Measurements from ENCODE around the gene PCNT. TPM values are rescaled to one million over a fixed set of nuclear protein-coding genes. Genes with fewer than 3 reads are reported as not detected.

The PCNT gene
- total RNA-seq, 4 donors from 2014 or later, result 200 to 431 (median 290) TPM

- intact Hi-C loops (cut with DNase I; ENCODE audit: low total_unique reads) (no loop called here), in situ Hi-C loops (cut with MboI; ENCODE audit: low sequenced_read_pairs in 4 of 4) (no loop called here)
- ATAC-seq, result no peak
- DNase-seq, result no peak
- Histone ChIP-seq H3K4me3 (no peak overlapping the region), H3K4me1 (no peaks in the 10 kb centered on the region), H3K27me3 (no peaks in the 10 kb centered on the region), H3K9me3 (no peaks in the 10 kb centered on the region), H3K36me3 (peaks cover 0 to 76% of the 10 kb centered on the region in 2 donors), H3K27ac (peak overlapping the region; percentile 24 to 94 (median 60))
- TF ChIP-seq, protein P1, sequence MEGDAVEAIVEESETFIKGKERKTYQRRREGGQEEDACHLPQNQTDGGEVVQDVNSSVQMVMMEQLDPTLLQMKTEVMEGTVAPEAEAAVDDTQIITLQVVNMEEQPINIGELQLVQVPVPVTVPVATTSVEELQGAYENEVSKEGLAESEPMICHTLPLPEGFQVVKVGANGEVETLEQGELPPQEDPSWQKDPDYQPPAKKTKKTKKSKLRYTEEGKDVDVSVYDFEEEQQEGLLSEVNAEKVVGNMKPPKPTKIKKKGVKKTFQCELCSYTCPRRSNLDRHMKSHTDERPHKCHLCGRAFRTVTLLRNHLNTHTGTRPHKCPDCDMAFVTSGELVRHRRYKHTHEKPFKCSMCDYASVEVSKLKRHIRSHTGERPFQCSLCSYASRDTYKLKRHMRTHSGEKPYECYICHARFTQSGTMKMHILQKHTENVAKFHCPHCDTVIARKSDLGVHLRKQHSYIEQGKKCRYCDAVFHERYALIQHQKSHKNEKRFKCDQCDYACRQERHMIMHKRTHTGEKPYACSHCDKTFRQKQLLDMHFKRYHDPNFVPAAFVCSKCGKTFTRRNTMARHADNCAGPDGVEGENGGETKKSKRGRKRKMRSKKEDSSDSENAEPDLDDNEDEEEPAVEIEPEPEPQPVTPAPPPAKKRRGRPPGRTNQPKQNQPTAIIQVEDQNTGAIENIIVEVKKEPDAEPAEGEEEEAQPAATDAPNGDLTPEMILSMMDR (IDR thresholded peaks at IDR 0.05 in 4 of 5, conservative IDR thresholded peaks at IDR 0.05 in 1 of 5), result no peak
- no peak for TF ChIP-seq POLR2A (IDR thresholded peaks at IDR 0.05)
Observed at GRCh38 chr21:46404306-46404705, 80.3 kb downstream of the PCNT start.

DNA sequence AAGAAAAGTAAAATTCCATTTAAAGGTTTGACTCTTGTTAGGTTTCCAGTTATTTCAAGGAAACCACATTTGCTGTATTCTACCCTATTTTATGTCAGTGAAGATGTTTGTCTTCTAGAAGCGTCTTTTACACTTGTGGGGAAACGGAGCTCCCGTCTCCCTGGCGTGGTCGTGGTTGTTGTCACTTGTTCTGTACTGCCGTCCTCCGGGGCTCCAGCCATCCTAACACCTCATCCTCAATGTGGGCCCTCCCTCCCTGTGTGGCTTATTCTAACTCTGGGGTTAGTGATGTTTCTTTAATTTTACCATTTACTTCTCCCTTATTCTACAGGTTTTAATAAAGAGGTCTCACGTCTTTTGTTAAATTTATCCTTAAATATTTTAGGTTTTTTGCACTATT, 82.0 kb downstream of the PCNT start:
- intact Hi-C loops (cut with DNase I; ENCODE audit: low total_unique reads), result no loop called here
- peak overlapping the region; percentile 6 to 62 (median 27) for H3K27ac ChIP-seq
- ATAC-seq (no peak), DNase-seq (no peak)
- H3K4me3 ChIP-seq, result no peak overlapping the region
- H3K27me3 ChIP-seq, result no peaks in the 10 kb centered on the region
- no peaks in the 10 kb centered on the region for H3K4me1 ChIP-seq
- TF ChIP-seq, protein P1 (IDR thresholded peaks at IDR 0.05 in 4 of 5, conservative IDR thresholded peaks at IDR 0.05 in 1 of 5), result no peak
- TF ChIP-seq POLR2A (IDR thresholded peaks at IDR 0.05), result no peak
- H3K36me3 ChIP-seq, result peaks cover 0 to 77% of the 10 kb centered on the region in 2 donors
- in situ Hi-C loops (cut with MboI; ENCODE audit: low sequenced_read_pairs in 4 of 4), result no loop called here
- H3K9me3 ChIP-seq, result no peaks in the 10 kb centered on the region

GRCh38 chr21:46409641-46410406, 85.9 kb downstream of the PCNT start:
- intact Hi-C loops (cut with DNase I; ENCODE audit: low total_unique reads), result loop anchor here (1.0 kb wide), 1 partner anchor 37 kb away; no protein-coding TSS in a partner anchor
- Histone ChIP-seq H3K36me3 (peaks cover 0 to 67% of the 10 kb centered on the region in 2 donors), H3K4me1 (no peaks in the 10 kb centered on the region), H3K27ac (peak overlapping the region in 2 of 4 donors; percentile 18 to 34), H3K4me3 (no peak overlapping the region), H3K9me3 (no peaks in the 10 kb centered on the region), H3K27me3 (no peaks in the 10 kb centered on the region)
- no peak for DNase-seq
- TF ChIP-seq POLR2A (IDR thresholded peaks at IDR 0.05), result no peak
- TF ChIP-seq, protein P1 (IDR thresholded peaks at IDR 0.05 in 4 of 5, conservative IDR thresholded peaks at IDR 0.05 in 1 of 5), result no peak
- no peak for ATAC-seq
- in situ Hi-C loops (cut with MboI; ENCODE audit: low sequenced_read_pairs in 4 of 4), result no loop called here

- no peak for DNase-seq
- TF ChIP-seq, protein P1 (IDR thresholded peaks at IDR 0.05 in 4 of 5, conservative IDR thresholded peaks at IDR 0.05 in 1 of 5), result no peak
- no peak for TF ChIP-seq POLR2A (IDR thresholded peaks at IDR 0.05)
Observed at GRCh38 chr21:46410516-46410915, 86.6 kb downstream of the PCNT start.

More at GRCh38 chr21:46410516-46410915, 86.6 kb downstream of the PCNT start:
- no peak overlapping the region for H3K27ac ChIP-seq
- in situ Hi-C loops (cut with MboI; ENCODE audit: low sequenced_read_pairs in 4 of 4), result no loop called here
- no peaks in the 10 kb centered on the region for H3K27me3 ChIP-seq
- peaks cover 0 to 65% of the 10 kb centered on the region in 2 donors for H3K36me3 ChIP-seq
- H3K9me3 ChIP-seq, result no peaks in the 10 kb centered on the region
- intact Hi-C loops (cut with DNase I; ENCODE audit: low total_unique reads), result loop anchor here (1.0 kb wide), 1 partner anchor 37 kb away; no protein-coding TSS in a partner anchor
- no peaks in the 10 kb centered on the region for H3K4me1 ChIP-seq
- ATAC-seq, result no peak
- no peak overlapping the region for H3K4me3 ChIP-seq
